Measurements from ENCODE around the gene DBF4. TPM values are rescaled to one million over a fixed set of nuclear protein-coding genes. Genes with fewer than 3 reads are reported as not detected.
"Not testable (repeated sequence)": the region's sequence is repeated elsewhere in the genome, so short reads cannot be mapped to it uniquely, and the experiment has no call there.

DBF4 gene
- total and polyA plus RNA-seq, 2 of the 4 experiments (the other 2 are of a cell fraction), result 6.4 to 7.2 TPM

GRCh38 chr7:87908814-87909213 is 32.5 kb downstream of the DBF4 start:
- BruUV-seq (replicated peaks); H3K18ac ChIP-seq (ENCODE audit: low read depth, low read length); H4K91ac ChIP-seq (ENCODE audit: insufficient read depth, low read depth, low read length); H4K20me1 ChIP-seq (ENCODE audit: insufficient read depth, low read length); ATAC-seq (ENCODE audit: low read depth); H3K23ac ChIP-seq (ENCODE audit: low read depth, low read length); POLR2A ChIA-PET (ENCODE audit: unreplicated experiment); H3K9ac ChIP-seq (ENCODE audit: low read depth, low read length); intact Hi-C loops (cut with micrococcal nuclease); H3K4ac ChIP-seq (ENCODE audit: low read depth, low read length); dilution Hi-C loops (cut with HindIII; ENCODE audit: low sequenced_read_pairs, unreplicated experiment); H2BK5ac ChIP-seq (ENCODE audit: low read depth, low read length, poor library complexity, severe bottlenecking); H2AK5ac ChIP-seq (ENCODE audit: low read depth, low read length); H3K4me1 ChIP-seq (ENCODE audit: control insufficient read depth, insufficient read depth, low read length); H3K9me3 ChIP-seq (ENCODE audit: control insufficient read depth, insufficient read depth, low read length); in situ Hi-C loops (cut with MboI; ENCODE audit: low sequenced_read_pairs); H3K27ac ChIP-seq (ENCODE audit: insufficient read depth, low read length); H2AK9ac ChIP-seq (replicated peaks; ENCODE audit: low read depth, low read length, poor library complexity); H4K5ac ChIP-seq (ENCODE audit: low read depth, low read length); H2BK15ac ChIP-seq (ENCODE audit: low read depth, low read length); H4K8ac ChIP-seq (ENCODE audit: low read depth in 2 of 2, low read length in 2 of 2); H3K36me3 ChIP-seq (ENCODE audit: control insufficient read depth, insufficient read depth, low read length); H2AFZ ChIP-seq (replicated peaks; ENCODE audit: low read length, poor library complexity); H2BK120ac ChIP-seq (ENCODE audit: low read depth, low read length); H3K56ac ChIP-seq (ENCODE audit: extremely low read depth, insufficient read depth, low read length); H3K4me2 ChIP-seq (ENCODE audit: low read depth, low read length); H3K79me1 ChIP-seq (ENCODE audit: low read depth in 1 of 2, low read length in 2 of 2); H3K27me3 ChIP-seq (ENCODE audit: control insufficient read depth, insufficient read depth, low read length); CTCF ChIA-PET; DNase-seq; H3K14ac ChIP-seq (replicated peaks; ENCODE audit: low read depth, low read length); H2BK20ac ChIP-seq (ENCODE audit: low read depth, low read length); H3K9me1 ChIP-seq (ENCODE audit: insufficient read depth, low read length); H3K4me3 ChIP-seq (ENCODE audit: insufficient read depth, low read depth, low read length): not testable (repeated sequence)
- no CpG with 5 or more reads among the region's 4 CpGs for WGBS, 2 experiments (ENCODE audit: extremely low coverage in 2 of 2, insufficient read length in 1 of 2)

Data from IMR-90 (cell line).